Gastrocnemius medialis (tissue), 4 donors: ENCODE measurements around the gene SRSF8.

ENCODE experiments used
- CTCF ChIP-seq, 5 experiments: fragments of 450-650 bp in 3 of 5; fragments of 200-600 bp in 2 of 5; sonication (generic) in 2 of 5; IDR thresholded peaks in 4 of 5; conservative IDR thresholded peaks in 1 of 5; 1 replicate in 4 of 5; 2 replicates in 1 of 5; pipeline ENCODE4 v1.5.1; 2016 to 2019; ENCODE audit warnings: antibody characterized with exemption in 5 of 5, mild to moderate bottlenecking in 3 of 5, moderate library complexity in 3 of 5
- POLR2A ChIP-seq, 2 donors: fragments of 450-650 bp; IDR thresholded peaks; one replicate each; pipeline ENCODE4 v1.6.1; 2017; ENCODE audit warnings: antibody characterized with exemption in 2 of 2, mild to moderate bottlenecking in 2 of 2, moderate library complexity in 2 of 2

GRCh38 chr11:95103701-95104100 is 37.0 kb downstream of the SRSF8 start:
- TF ChIP-seq CTCF (IDR thresholded peaks at IDR 0.05 in 4 of 5, conservative IDR thresholded peaks at IDR 0.05 in 1 of 5) (no peak), POLR2A (IDR thresholded peaks at IDR 0.05) (no peak)
